ENCODE measurements around the gene QPCT. TPM values are rescaled to one million over a fixed set of nuclear protein-coding genes. Genes with fewer than 3 reads are reported as not detected.

Gene QPCT
- total RNA-seq, 1 experiment from 2014 or later = 13.6 TPM

DNA sequence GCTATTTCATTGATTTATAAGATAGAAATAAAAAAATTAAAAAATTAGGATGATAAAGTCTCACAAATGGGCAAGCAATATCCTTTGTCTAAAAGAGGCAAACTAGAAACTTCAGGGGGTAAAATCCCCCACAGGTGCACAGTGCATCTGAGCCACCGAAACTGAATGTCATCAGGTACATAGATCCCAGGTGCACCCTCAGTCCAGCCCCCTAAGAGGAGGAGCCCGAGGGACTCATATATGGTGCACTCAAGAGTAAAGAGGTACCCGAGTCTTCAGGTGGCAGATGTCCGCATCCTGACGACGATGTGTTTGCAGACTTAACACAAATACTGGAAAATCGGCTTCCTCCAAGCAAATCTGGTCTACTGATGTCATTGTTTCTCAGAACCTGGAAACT lies 11.3 kb downstream of the QPCT start:
- TF ChIP-seq JUN (CRISPR knock-in tag; IDR thresholded peaks at IDR 0.05) = no peak
- Mint-ChIP-seq H3K9me3 (no peaks in the 10 kb centered on the region), H3K27me3 (ENCODE audit: low read depth) (no peaks in the 10 kb centered on the region), H3K4me3 (no peak overlapping the region), H3K4me1 (peaks cover 28% of the 10 kb centered on the region), H3K36me3 (no peaks in the 10 kb centered on the region), H3K27ac (no peak overlapping the region)
- ChIA-PET CTCF (no interaction called here), POLR2A (no interaction called here)
- ATAC-seq = no peak
- DNase-seq (ENCODE audit: low spot score) = no peak

DNA sequence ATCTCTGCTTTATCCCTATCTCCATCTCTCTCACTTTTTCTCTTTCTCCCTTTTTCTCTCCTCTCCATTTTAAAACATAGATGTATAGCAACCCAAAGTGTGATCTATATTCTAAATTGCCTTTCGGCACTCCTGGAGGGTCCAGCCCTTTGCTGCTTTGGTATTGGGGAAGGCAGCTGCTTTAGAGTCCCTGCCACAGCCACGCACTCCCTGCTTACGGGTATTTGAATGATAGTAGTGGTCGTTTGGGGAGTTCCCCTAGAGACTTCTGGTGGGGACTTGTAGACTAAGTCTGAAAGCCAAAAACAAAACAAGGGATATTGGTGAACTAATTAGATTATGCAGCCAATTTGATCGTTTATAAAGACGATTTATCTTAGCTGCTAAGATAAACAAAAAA lies 11.9 kb downstream of the QPCT start:
- DNase-seq (ENCODE audit: low spot score) (no peak), ATAC-seq (peak; percentile 79)
- Mint-ChIP-seq H3K9me3 (no peaks in the 10 kb centered on the region), H3K4me1 (peaks cover 24% of the 10 kb centered on the region), H3K27me3 (ENCODE audit: low read depth) (no peaks in the 10 kb centered on the region), H3K4me3 (no peak overlapping the region), H3K36me3 (no peaks in the 10 kb centered on the region), H3K27ac (peak overlapping the region; percentile 6)
- TF ChIP-seq ZNF263 (CRISPR knock-in tag; IDR thresholded peaks at IDR 0.05; ENCODE audit: low read depth) = no peak
- TF ChIP-seq SP1 (CRISPR knock-in tag; conservative IDR thresholded peaks at IDR 0.05) = no peak
- TF ChIP-seq, protein P1, sequence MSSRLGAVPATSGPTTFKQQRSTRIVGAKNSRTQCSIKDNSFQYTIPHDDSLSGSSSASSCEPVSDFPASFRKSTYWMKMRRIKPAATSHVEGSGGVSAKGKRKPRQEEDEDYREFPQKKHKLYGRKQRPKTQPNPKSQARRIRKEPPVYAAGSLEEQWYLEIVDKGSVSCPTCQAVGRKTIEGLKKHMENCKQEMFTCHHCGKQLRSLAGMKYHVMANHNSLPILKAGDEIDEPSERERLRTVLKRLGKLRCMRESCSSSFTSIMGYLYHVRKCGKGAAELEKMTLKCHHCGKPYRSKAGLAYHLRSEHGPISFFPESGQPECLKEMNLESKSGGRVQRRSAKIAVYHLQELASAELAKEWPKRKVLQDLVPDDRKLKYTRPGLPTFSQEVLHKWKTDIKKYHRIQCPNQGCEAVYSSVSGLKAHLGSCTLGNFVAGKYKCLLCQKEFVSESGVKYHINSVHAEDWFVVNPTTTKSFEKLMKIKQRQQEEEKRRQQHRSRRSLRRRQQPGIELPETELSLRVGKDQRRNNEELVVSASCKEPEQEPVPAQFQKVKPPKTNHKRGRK (CRISPR knock-in tag; IDR thresholded peaks at IDR 0.05; ENCODE audit: borderline replicate concordance) = no peak
- TF ChIP-seq SMAD3 (CRISPR knock-in tag; IDR thresholded peaks at IDR 0.05; ENCODE audit: borderline replicate concordance) = no peak
- no peak for TF ChIP-seq ZBTB21 (CRISPR knock-in tag; IDR thresholded peaks at IDR 0.05; ENCODE audit: borderline replicate concordance)
- TF ChIP-seq, protein P2, sequence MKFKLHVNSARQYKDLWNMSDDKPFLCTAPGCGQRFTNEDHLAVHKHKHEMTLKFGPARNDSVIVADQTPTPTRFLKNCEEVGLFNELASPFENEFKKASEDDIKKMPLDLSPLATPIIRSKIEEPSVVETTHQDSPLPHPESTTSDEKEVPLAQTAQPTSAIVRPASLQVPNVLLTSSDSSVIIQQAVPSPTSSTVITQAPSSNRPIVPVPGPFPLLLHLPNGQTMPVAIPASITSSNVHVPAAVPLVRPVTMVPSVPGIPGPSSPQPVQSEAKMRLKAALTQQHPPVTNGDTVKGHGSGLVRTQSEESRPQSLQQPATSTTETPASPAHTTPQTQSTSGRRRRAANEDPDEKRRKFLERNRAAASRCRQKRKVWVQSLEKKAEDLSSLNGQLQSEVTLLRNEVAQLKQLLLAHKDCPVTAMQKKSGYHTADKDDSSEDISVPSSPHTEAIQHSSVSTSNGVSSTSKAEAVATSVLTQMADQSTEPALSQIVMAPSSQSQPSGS (CRISPR knock-in tag; IDR thresholded peaks at IDR 0.05; ENCODE audit: borderline replicate concordance, low read depth) = no peak
- no peak for TF ChIP-seq TP53 (CRISPR knock-in tag; IDR thresholded peaks at IDR 0.05)
- TF ChIP-seq, protein P3, sequence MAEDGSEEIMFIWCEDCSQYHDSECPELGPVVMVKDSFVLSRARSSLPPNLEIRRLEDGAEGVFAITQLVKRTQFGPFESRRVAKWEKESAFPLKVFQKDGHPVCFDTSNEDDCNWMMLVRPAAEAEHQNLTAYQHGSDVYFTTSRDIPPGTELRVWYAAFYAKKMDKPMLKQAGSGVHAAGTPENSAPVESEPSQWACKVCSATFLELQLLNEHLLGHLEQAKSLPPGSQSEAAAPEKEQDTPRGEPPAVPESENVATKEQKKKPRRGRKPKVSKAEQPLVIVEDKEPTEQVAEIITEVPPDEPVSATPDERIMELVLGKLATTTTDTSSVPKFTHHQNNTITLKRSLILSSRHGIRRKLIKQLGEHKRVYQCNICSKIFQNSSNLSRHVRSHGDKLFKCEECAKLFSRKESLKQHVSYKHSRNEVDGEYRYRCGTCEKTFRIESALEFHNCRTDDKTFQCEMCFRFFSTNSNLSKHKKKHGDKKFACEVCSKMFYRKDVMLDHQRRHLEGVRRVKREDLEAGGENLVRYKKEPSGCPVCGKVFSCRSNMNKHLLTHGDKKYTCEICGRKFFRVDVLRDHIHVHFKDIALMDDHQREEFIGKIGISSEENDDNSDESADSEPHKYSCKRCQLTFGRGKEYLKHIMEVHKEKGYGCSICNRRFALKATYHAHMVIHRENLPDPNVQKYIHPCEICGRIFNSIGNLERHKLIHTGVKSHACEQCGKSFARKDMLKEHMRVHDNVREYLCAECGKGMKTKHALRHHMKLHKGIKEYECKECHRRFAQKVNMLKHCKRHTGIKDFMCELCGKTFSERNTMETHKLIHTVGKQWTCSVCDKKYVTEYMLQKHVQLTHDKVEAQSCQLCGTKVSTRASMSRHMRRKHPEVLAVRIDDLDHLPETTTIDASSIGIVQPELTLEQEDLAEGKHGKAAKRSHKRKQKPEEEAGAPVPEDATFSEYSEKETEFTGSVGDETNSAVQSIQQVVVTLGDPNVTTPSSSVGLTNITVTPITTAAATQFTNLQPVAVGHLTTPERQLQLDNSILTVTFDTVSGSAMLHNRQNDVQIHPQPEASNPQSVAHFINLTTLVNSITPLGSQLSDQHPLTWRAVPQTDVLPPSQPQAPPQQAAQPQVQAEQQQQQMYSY (CRISPR knock-in tag; IDR thresholded peaks at IDR 0.05) = no peak
- no peak for TF ChIP-seq ESRRA (CRISPR knock-in tag; IDR thresholded peaks at IDR 0.05; ENCODE audit: borderline replicate concordance)
- TF ChIP-seq ZNF138 (CRISPR knock-in tag; conservative IDR thresholded peaks at IDR 0.05) = no peak
- no peak for TF ChIP-seq ZNF396 (CRISPR knock-in tag; IDR thresholded peaks at IDR 0.05; ENCODE audit: borderline replicate concordance)
- TF ChIP-seq, protein P4, sequence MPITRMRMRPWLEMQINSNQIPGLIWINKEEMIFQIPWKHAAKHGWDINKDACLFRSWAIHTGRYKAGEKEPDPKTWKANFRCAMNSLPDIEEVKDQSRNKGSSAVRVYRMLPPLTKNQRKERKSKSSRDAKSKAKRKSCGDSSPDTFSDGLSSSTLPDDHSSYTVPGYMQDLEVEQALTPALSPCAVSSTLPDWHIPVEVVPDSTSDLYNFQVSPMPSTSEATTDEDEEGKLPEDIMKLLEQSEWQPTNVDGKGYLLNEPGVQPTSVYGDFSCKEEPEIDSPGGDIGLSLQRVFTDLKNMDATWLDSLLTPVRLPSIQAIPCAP (CRISPR knock-in tag; IDR thresholded peaks at IDR 0.05) = no peak
- TF ChIP-seq, protein P5, sequence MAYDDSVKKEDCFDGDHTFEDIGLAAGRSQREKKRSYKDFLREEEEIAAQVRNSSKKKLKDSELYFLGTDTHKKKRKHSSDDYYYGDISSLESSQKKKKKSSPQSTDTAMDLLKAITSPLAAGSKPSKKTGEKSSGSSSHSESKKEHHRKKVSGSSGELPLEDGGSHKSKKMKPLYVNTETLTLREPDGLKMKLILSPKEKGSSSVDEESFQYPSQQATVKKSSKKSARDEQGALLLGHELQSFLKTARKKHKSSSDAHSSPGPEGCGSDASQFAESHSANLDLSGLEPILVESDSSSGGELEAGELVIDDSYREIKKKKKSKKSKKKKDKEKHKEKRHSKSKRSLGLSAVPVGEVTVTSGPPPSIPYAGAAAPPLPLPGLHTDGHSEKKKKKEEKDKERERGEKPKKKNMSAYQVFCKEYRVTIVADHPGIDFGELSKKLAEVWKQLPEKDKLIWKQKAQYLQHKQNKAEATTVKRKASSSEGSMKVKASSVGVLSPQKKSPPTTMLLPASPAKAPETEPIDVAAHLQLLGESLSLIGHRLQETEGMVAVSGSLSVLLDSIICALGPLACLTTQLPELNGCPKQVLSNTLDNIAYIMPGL (CRISPR knock-in tag; IDR thresholded peaks at IDR 0.05) = no peak
- no peak for TF ChIP-seq HMGA2 (CRISPR knock-in tag; IDR thresholded peaks at IDR 0.05)
- no peak for TF ChIP-seq CBFB (CRISPR knock-in tag; IDR thresholded peaks at IDR 0.05; ENCODE audit: low read depth)
- TF ChIP-seq ZNF121 (CRISPR knock-in tag; IDR thresholded peaks at IDR 0.05) = no peak
- TF ChIP-seq, protein P6, sequence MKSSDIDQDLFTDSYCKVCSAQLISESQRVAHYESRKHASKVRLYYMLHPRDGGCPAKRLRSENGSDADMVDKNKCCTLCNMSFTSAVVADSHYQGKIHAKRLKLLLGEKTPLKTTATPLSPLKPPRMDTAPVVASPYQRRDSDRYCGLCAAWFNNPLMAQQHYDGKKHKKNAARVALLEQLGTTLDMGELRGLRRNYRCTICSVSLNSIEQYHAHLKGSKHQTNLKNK (CRISPR knock-in tag; IDR thresholded peaks at IDR 0.05) = no peak
- TF ChIP-seq, protein P7, sequence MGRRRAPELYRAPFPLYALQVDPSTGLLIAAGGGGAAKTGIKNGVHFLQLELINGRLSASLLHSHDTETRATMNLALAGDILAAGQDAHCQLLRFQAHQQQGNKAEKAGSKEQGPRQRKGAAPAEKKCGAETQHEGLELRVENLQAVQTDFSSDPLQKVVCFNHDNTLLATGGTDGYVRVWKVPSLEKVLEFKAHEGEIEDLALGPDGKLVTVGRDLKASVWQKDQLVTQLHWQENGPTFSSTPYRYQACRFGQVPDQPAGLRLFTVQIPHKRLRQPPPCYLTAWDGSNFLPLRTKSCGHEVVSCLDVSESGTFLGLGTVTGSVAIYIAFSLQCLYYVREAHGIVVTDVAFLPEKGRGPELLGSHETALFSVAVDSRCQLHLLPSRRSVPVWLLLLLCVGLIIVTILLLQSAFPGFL (CRISPR knock-in tag; IDR thresholded peaks at IDR 0.05; ENCODE audit: borderline replicate concordance) = no peak
- CTCF ChIA-PET = no interaction called here
- POLR2A ChIA-PET = no interaction called here
